SU-DHL-6 (cell line): Measurements from ENCODE around the gene DDX24.

ENCODE experiments used
- H2AFZ ChIP-seq: fragments of 200-600 bp; sonication (generic); 2 replicates; pipeline ENCODE4 v1.6.1; 2014; ENCODE audit warnings: low read depth, mild to moderate bottlenecking, moderate library complexity, mixed read lengths, antibody characterized with exemption, low read length; ENCODE audit not compliant: severe bottlenecking
- H3F3A ChIP-seq: fragments of 200-600 bp; shearing (Covaris generic); 2 replicates; pipeline ENCODE4 v1.6.0; 2016; ENCODE audit warnings: antibody characterized with exemption, mild to moderate bottlenecking; ENCODE audit not compliant: insufficient read depth
- H3K27ac ChIP-seq: fragments of 200-600 bp; sonication (generic); 2 replicates; pipeline ENCODE4 v1.5.1; 2016; ENCODE audit warnings: low read depth, mild to moderate bottlenecking, low read length, moderate library complexity, mixed read lengths
- H3K27me3 ChIP-seq: fragments of 200-600 bp; sonication (generic), shearing (Covaris generic); 2 replicates; pipeline ENCODE4 v1.6.0; 2014; ENCODE audit warnings: mild to moderate bottlenecking, low read length
- H3K36me3 ChIP-seq: fragments of 200-600 bp; sonication (generic); 2 replicates; pipeline ENCODE4 v1.6.1; 2014; ENCODE audit warnings: mild to moderate bottlenecking, low read length, mixed read lengths
- H3K4me2 ChIP-seq: fragments of 300-600, 200-600 bp; shearing (Covaris generic), sonication (generic); 2 replicates; pipeline ENCODE4 v1.6.0; 2014; ENCODE audit warnings: low read length, low read depth, mild to moderate bottlenecking; ENCODE audit not compliant: poor library complexity, severe bottlenecking
- H3K4me3 ChIP-seq: fragments of 200-600 bp; sonication (generic); 2 replicates; pipeline ENCODE4 v1.5.1; 2014; ENCODE audit warnings: antibody characterized with exemption, low read length, mild to moderate bottlenecking, mixed read lengths; ENCODE audit not compliant: insufficient read depth, poor library complexity, severe bottlenecking
- H3K79me2 ChIP-seq: fragments of 200-600 bp; sonication (generic); 2 replicates; pipeline ENCODE4 v1.6.1; 2014; ENCODE audit warnings: mild to moderate bottlenecking, low read length, moderate library complexity; ENCODE audit not compliant: insufficient read depth
- H3K9ac ChIP-seq: fragments of 200-600 bp; sonication (generic); 2 replicates; pipeline ENCODE4 v1.7.0; 2014; ENCODE audit warnings: mild to moderate bottlenecking, low read length
- H3K9me2 ChIP-seq: fragments of 200-600 bp; sonication (generic); replicated peaks from 2 replicates; pipeline ENCODE4 v1.6.1; 2014; ENCODE audit warnings: low read length; ENCODE audit not compliant: insufficient read depth
- H3K9me3 ChIP-seq: fragments of 200-600 bp; sonication (generic); 2 replicates; pipeline ENCODE4 v1.6.1; 2014; ENCODE audit warnings: low read length, mixed read lengths; ENCODE audit not compliant: insufficient read depth
- H4K20me1 ChIP-seq: fragments of 200-600 bp; sonication (generic); 2 replicates; pipeline ENCODE4 v1.6.1; 2014; ENCODE audit warnings: low read depth, mild to moderate bottlenecking, antibody characterized with exemption, low read length, moderate library complexity, mixed read lengths
- EZH2phosphoT487 ChIP-seq: fragments of 200-600 bp; sonication (generic), shearing (Covaris generic); conservative IDR thresholded peaks from 2 replicates; pipeline ENCODE4 v1.6.1; 2018; ENCODE audit warnings: mild to moderate bottlenecking, antibody characterized with exemption, low read length, moderate library complexity, mixed read lengths
- TF ChIP-seq, protein P1 (sequence below): fragments of 200-600 bp; sonication (generic); IDR thresholded peaks from one replicate; pipeline ENCODE4 v1.5.1; 2017; ENCODE audit warnings: antibody characterized with exemption, mild to moderate bottlenecking, low read length, moderate library complexity; ENCODE audit not compliant: insufficient read depth, poor library complexity, severe bottlenecking

DDX24 gene

DNA sequence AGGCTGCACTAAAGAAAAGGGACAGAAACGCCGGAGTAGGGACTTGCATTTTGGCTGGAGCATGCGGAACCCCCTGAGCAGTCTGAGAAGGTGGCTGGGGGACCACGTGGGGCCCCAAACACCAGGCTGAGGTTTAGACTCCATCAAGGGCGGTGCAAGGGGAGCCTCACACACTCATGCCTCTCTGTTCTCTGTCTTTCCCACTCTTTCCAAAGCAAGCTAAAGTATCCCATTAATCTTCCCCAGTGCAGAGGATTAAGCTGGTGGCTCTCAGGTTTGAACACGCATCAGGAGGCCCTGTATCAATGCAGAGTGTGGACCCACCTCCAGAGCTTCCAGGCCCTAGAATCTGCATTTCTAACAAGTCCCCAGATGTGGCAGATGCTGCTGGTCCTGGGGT lies 70.4 kb downstream of the DDX24 start:
- H2AFZ ChIP-seq, result no peak overlapping the region
- no peak overlapping the region for H3K27ac ChIP-seq
- H3K9ac ChIP-seq, result no peak overlapping the region
- no peaks in the 10 kb centered on the region for H4K20me1 ChIP-seq
- TF ChIP-seq, protein P1, sequence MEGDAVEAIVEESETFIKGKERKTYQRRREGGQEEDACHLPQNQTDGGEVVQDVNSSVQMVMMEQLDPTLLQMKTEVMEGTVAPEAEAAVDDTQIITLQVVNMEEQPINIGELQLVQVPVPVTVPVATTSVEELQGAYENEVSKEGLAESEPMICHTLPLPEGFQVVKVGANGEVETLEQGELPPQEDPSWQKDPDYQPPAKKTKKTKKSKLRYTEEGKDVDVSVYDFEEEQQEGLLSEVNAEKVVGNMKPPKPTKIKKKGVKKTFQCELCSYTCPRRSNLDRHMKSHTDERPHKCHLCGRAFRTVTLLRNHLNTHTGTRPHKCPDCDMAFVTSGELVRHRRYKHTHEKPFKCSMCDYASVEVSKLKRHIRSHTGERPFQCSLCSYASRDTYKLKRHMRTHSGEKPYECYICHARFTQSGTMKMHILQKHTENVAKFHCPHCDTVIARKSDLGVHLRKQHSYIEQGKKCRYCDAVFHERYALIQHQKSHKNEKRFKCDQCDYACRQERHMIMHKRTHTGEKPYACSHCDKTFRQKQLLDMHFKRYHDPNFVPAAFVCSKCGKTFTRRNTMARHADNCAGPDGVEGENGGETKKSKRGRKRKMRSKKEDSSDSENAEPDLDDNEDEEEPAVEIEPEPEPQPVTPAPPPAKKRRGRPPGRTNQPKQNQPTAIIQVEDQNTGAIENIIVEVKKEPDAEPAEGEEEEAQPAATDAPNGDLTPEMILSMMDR, result no peak
- no peaks in the 10 kb centered on the region for H3K9me2 ChIP-seq
- no peaks in the 10 kb centered on the region for H3K36me3 ChIP-seq
- H3K4me2 ChIP-seq, result no peak overlapping the region
- no peaks in the 10 kb centered on the region for H3K27me3 ChIP-seq
- no peak overlapping the region for H3K4me3 ChIP-seq
- no peaks in the 10 kb centered on the region for H3F3A ChIP-seq
- no peaks in the 10 kb centered on the region for H3K79me2 ChIP-seq
- H3K9me3 ChIP-seq, result no peaks in the 10 kb centered on the region

DNA sequence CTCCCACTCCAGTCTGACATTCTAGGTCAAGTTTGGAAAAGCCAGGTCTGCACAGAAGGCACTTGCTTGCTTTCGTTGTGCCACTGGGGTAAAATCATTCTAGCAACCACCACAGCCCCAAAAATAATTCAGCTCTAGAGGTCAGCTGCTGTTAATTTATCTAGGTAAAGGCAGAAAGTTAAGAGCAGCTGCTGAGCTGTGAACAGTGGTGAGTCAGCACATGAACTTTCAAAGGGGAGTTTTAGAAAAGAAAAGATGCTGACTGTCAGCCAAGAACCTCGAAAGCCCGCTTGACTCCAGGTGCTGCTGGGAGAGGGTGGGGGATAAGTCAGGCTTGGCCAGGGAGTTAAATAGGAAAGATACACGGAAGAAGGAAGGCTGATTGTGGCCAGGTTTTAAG lies 71.2 kb downstream of the DDX24 start:
- H2AFZ ChIP-seq, result no peak overlapping the region
- no peaks in the 10 kb centered on the region for H3K9me3 ChIP-seq
- no peaks in the 10 kb centered on the region for H3K9me2 ChIP-seq
- H3K27ac ChIP-seq, result no peak overlapping the region
- no peaks in the 10 kb centered on the region for H3K36me3 ChIP-seq
- no peaks in the 10 kb centered on the region for H3K79me2 ChIP-seq
- no peak overlapping the region for H3K4me3 ChIP-seq
- H3K4me2 ChIP-seq, result no peak overlapping the region
- no peaks in the 10 kb centered on the region for H3F3A ChIP-seq
- no peaks in the 10 kb centered on the region for H4K20me1 ChIP-seq
- no peak for TF ChIP-seq EZH2phosphoT487
- TF ChIP-seq, protein P1, result no peak
- no peaks in the 10 kb centered on the region for H3K27me3 ChIP-seq
- H3K9ac ChIP-seq, result no peak overlapping the region

- no peaks in the 10 kb centered on the region for H3K27me3 ChIP-seq
- no peak overlapping the region for H3K4me3 ChIP-seq
- H3K9me2 ChIP-seq, result no peaks in the 10 kb centered on the region
- no peak overlapping the region for H2AFZ ChIP-seq
- no peaks in the 10 kb centered on the region for H3K36me3 ChIP-seq
- H3K9ac ChIP-seq, result no peak overlapping the region
- H3K27ac ChIP-seq, result no peak overlapping the region
- no peaks in the 10 kb centered on the region for H3K79me2 ChIP-seq
- TF ChIP-seq EZH2phosphoT487, result no peak
- TF ChIP-seq, protein P1, result no peak
- no peaks in the 10 kb centered on the region for H3F3A ChIP-seq
- no peaks in the 10 kb centered on the region for H4K20me1 ChIP-seq
- H3K4me2 ChIP-seq, result no peak overlapping the region
- no peaks in the 10 kb centered on the region for H3K9me3 ChIP-seq
These were observed 72.8 kb downstream of the DDX24 start for GRCh38 chr14:94008234-94008633.
